Keratinocyte (primary cell): Measurements from ENCODE around the gene SVOPL.

Experiments used
- EZH2 ChIP-seq: IDR thresholded peaks from one replicate; pipeline ENCODE4 v1.6.1; 2012; ENCODE audit warnings: inconsistent platforms, mild to moderate bottlenecking, low read length, moderate library complexity
- TF ChIP-seq, protein P1 (sequence below), 3 experiments: IDR thresholded peaks in 1 of 3; conservative IDR thresholded peaks in 1 of 3; optimal IDR thresholded peaks in 1 of 3; 2 replicates in 2 of 3; 3 replicates in 1 of 3; pipeline versions ENCODE3 to v1.5.1; 2011; ENCODE audit warnings: low read length in 3 of 3, mild to moderate bottlenecking in 3 of 3, moderate library complexity in 2 of 3, control low read depth in 1 of 3, inconsistent platforms in 1 of 3; ENCODE audit not compliant: insufficient read depth in 2 of 3; ENCODE audit errors: extremely low read depth in 1 of 3

DNA sequence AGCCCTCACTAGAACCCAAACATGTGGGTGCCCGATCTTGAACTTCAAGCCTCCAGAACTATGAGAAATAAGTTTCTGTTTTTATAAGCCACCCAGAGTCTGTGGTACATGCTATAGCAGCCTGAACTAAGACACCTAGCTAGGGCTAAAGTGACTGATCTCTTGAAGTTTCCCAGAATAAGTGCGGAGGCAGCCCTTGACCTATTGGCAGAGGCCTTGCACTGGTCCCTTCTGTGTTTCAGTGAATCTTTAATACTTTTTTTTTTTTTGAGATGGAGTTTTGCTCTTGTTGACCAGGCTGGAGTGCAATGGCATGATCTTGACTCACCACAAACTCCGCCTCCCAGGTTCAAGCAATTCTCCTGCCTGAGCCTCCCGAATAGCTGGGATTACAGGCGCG lies 85.1 kb downstream of the SVOPL start:
- TF ChIP-seq, protein P1, sequence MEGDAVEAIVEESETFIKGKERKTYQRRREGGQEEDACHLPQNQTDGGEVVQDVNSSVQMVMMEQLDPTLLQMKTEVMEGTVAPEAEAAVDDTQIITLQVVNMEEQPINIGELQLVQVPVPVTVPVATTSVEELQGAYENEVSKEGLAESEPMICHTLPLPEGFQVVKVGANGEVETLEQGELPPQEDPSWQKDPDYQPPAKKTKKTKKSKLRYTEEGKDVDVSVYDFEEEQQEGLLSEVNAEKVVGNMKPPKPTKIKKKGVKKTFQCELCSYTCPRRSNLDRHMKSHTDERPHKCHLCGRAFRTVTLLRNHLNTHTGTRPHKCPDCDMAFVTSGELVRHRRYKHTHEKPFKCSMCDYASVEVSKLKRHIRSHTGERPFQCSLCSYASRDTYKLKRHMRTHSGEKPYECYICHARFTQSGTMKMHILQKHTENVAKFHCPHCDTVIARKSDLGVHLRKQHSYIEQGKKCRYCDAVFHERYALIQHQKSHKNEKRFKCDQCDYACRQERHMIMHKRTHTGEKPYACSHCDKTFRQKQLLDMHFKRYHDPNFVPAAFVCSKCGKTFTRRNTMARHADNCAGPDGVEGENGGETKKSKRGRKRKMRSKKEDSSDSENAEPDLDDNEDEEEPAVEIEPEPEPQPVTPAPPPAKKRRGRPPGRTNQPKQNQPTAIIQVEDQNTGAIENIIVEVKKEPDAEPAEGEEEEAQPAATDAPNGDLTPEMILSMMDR (optimal IDR thresholded peaks at IDR 0.05 in 1 of 3, IDR thresholded peaks at IDR 0.05 in 1 of 3, conservative IDR thresholded peaks at IDR 0.05 in 1 of 3; ENCODE audit: extremely low read depth in 1 of 3, insufficient read depth in 2 of 3, low read length in 3 of 3): no peak
- TF ChIP-seq EZH2: no peak
